Spleen (tissue), 11 donors: ENCODE results near the gene SAAL1. TPM values are rescaled to one million over a fixed set of nuclear protein-coding genes. Genes with fewer than 3 reads are reported as not detected.

Experiments used
- DNase-seq: peaks from one replicate; pipeline ENCODE4 v3.0.0-alpha.2; 2020
- H3K27ac ChIP-seq, 8 donors: fragments of 200-600 bp; sonication (generic) in 7 of 8; 1 replicate in 4 of 8; 2 replicates in 4 of 8; pipeline versions ENCODE4 v1.5.0 to v1.8.0; 2016 to 2021; ENCODE audit warnings: inconsistent platforms in 4 of 8, mild to moderate bottlenecking in 4 of 8, moderate library complexity in 1 of 8
- H3K27me3 ChIP-seq, 7 donors: fragments of 200-600 bp; sonication (generic) in 6 of 7; replicated peaks in 1 of 7; 1 replicate in 4 of 7; 2 replicates in 3 of 7; pipeline versions ENCODE4 v1.5.0 to v1.8.0; 2016 to 2021; ENCODE audit warnings: inconsistent platforms in 3 of 7, mild to moderate bottlenecking in 1 of 7
- H3K36me3 ChIP-seq, 6 donors: fragments of 200-600 bp; sonication (generic) in 5 of 6; 1 replicate in 4 of 6; 2 replicates in 2 of 6; pipeline versions ENCODE4 v1.5.0 to v1.8.0; 2016 to 2021; ENCODE audit warnings: inconsistent platforms in 2 of 6
- H3K4me1 ChIP-seq, 6 donors: fragments of 200-600 bp; sonication (generic) in 5 of 6; 1 replicate in 3 of 6; 2 replicates in 3 of 6; pipeline versions ENCODE4 v1.5.0 to v1.8.0; 2016 to 2021; ENCODE audit warnings: inconsistent platforms in 3 of 6
- H3K4me3 ChIP-seq, 8 donors: fragments of 200-600 bp; sonication (generic) in 7 of 8; 1 replicate in 4 of 8; 2 replicates in 4 of 8; pipeline versions ENCODE4 v1.5.0 to v1.8.0; 2016 to 2021; ENCODE audit warnings: inconsistent platforms in 4 of 8, mild to moderate bottlenecking in 4 of 8, moderate library complexity in 2 of 8
- H3K9me3 ChIP-seq, 8 donors: fragments of 200-600 bp; sonication (generic) in 7 of 8; 1 replicate in 4 of 8; 2 replicates in 4 of 8; pipeline versions ENCODE4 v1.5.0 to v1.8.0; 2016 to 2021; ENCODE audit warnings: inconsistent platforms in 4 of 8
- POLR2A ChIP-seq, 3 donors: fragments of 450-650 bp; IDR thresholded peaks; one replicate each; pipeline ENCODE4 v1.5.1; 2017; ENCODE audit warnings: antibody characterized with exemption in 3 of 3, mild to moderate bottlenecking in 1 of 3
- POLR2AphosphoS5 ChIP-seq, 3 donors: sonication (generic); formaldehyde crosslinking; IDR thresholded peaks; one replicate each; pipeline ENCODE4 v1.5.1; 2017; ENCODE audit warnings: antibody characterized with exemption in 3 of 3
- WGBS, 5 donors: extraction: QIAGEN DNeasy Blood & Tissue Kit in 3 of 5; methylation state at CpG; one replicate each; pipeline versions ENCODE4 v1.1.5 to v1.1.7; 2013 to 2018; 5-methylcytosine and 5-hydroxymethylcytosine counted together
- intact Hi-C: fragments of 100-400 bp; cut with DNase I; formaldehyde crosslinking; loops from one replicate; pipeline ENCODE4 v1.15.0; 2023; ENCODE audit warnings: low total_unique reads
- polyA plus RNA-seq, 3 donors: library from polyadenylated mRNA; stranded (reverse); fragments of 200-250 nt; gene quantifications; one replicate each; pipeline ENCODE4 v1.2.1, GENCODE V29; 2013
- small RNA-seq, 4 donors: library from RNA; depleted of rRNA; stranded (forward); fragments of <200 nt; gene quantifications; one replicate each; pipeline ENCODE3, GENCODE V24; 2016
- total RNA-seq, 7 donors: library from RNA; depleted of rRNA in 3 of 7; stranded (reverse); fragments of >200 nt in 3 of 7; fragmentation: NEBNext Ultra II Directional in 4 of 7; extraction: Animal tissue kit (Norgen Biotek cat#: 25700) in 4 of 7; gene quantifications; one replicate each; pipeline versions ENCODE4 v1.1.0 to v1.2.1, GENCODE V29; 2016 to 2021
- TF ChIP-seq, protein P1 (sequence below), 11 experiments: fragments of 200-600 bp in 7 of 11; fragments of 450-650 bp in 4 of 11; sonication (generic) in 4 of 11; IDR thresholded peaks in 8 of 11; conservative IDR thresholded peaks in 3 of 11; 1 replicate in 7 of 11; 2 replicates in 4 of 11; pipeline versions ENCODE4 v1.4.0 to v1.8.0; 2016 to 2021; ENCODE audit warnings: antibody characterized with exemption in 11 of 11, inconsistent platforms in 4 of 11, mild to moderate bottlenecking in 1 of 11
- donor health status: healthy with polysubstance abuse.
- donor health status: DM: no; HTN: no; CAD: no; lungs with moderate emphysema.
- donor health status: DM: no; HTN: no; CAD: no.
- donor health status: Bipolar disorder and iron deficiency.
- donor health status: healthy.
- donor health status: DM: no; HTN: no; CAD: no.
- donor health status: DM: yes; HTN: yes; CAD: no.

The SAAL1 gene
- total and polyA plus RNA-seq, 10 donors, result 12.7 to 26.9 (median 15.2) TPM

DNA sequence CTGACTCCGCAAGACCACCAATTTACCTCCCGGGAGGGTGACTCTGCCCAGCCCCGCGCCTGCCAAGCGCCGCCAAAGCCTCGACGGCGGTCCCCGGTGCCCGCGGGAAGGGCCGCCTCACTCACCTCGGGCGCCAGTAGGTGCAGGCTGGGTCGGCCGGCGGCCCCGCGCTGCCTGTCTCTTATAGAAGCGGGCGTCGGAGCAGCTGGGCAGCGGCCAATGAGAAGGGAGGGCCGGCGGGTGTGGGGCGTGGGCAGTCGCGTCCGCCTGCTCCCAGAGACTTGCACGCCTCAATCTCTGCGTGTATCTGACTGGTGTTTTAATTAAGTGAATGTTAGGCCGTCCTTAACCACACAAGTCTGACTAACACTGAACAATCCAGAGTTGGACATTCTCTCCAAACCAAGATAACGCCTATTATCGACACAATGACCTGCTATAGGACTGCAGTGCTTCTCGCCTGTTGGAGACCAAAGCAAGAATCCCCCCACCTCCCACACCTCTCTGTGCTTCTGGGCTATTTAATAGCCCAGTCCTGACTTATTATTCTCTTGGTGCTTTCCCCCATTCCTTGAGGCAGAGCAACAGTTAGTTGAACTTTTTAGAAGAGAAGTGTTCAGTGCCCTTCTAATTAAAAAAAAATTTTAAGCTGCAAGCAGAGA is 59.6 kb downstream of the SAAL1 start, which contains the start of gene TPH1:
Gene TPH1, minus strand, starts transcription at position 154 of the 662 bp plus-strand sequence. CDS start 5,507 bp downstream, outside the sequence.
- intact Hi-C loops, result no loop called here
- Histone ChIP-seq H3K4me1 (no peaks in the 10 kb centered on the region), H3K27me3 (peaks cover 0 to 43% (median 10%) of the 10 kb centered on the region in 7 donors), H3K9me3 (peaks cover 0 to 5% (median 0%) of the 10 kb centered on the region in 8 donors), H3K4me3 (peak within 1 kb of the TSS in 1 of 8 donors; percentile 13), H3K27ac (no peak within 1 kb of the TSS), H3K36me3 (no peaks in the 10 kb centered on the region)
- TF ChIP-seq, protein P1, sequence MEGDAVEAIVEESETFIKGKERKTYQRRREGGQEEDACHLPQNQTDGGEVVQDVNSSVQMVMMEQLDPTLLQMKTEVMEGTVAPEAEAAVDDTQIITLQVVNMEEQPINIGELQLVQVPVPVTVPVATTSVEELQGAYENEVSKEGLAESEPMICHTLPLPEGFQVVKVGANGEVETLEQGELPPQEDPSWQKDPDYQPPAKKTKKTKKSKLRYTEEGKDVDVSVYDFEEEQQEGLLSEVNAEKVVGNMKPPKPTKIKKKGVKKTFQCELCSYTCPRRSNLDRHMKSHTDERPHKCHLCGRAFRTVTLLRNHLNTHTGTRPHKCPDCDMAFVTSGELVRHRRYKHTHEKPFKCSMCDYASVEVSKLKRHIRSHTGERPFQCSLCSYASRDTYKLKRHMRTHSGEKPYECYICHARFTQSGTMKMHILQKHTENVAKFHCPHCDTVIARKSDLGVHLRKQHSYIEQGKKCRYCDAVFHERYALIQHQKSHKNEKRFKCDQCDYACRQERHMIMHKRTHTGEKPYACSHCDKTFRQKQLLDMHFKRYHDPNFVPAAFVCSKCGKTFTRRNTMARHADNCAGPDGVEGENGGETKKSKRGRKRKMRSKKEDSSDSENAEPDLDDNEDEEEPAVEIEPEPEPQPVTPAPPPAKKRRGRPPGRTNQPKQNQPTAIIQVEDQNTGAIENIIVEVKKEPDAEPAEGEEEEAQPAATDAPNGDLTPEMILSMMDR (IDR thresholded peaks at IDR 0.05 in 8 of 11, conservative IDR thresholded peaks at IDR 0.05 in 3 of 11), result no peak
- no peak for TF ChIP-seq POLR2A (IDR thresholded peaks at IDR 0.05)
- peak in 1 of 3 donors; percentile 14 for TF ChIP-seq POLR2AphosphoS5 (IDR thresholded peaks at IDR 0.05)
- 14 to 28% (median 19%) methylated on average over 21 to 36 of the region's 36 CpGs for WGBS, 5 donors
- no peak for DNase-seq

DNA sequence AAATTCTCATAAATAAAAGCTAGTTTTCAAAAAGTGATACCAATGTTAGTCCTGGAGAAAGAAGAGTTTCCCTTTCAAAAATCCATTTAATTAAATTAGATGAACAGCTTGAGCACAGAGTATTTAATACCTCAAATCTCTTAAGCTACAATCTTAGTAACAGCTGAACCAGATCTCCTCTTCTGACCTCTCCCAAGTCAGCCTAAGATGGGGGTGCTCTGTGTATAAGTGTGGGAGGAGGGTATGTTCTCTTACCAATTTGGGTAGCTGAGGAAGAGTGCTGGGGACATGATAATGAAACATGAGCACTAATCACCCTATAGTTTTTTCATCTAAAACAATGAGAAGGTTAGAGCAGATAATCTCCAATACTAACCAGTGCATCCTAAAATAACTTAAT is 69.4 kb downstream of the SAAL1 start:
- no peak overlapping the region for H3K4me3 ChIP-seq
- intact Hi-C loops, result no loop called here
- no peak for DNase-seq
- no peaks in the 10 kb centered on the region for H3K4me1 ChIP-seq
- no peaks in the 10 kb centered on the region for H3K27me3 ChIP-seq
- H3K27ac ChIP-seq, result no peak overlapping the region
- H3K36me3 ChIP-seq, result no peaks in the 10 kb centered on the region
- TF ChIP-seq POLR2AphosphoS5 (IDR thresholded peaks at IDR 0.05), result no peak
- no peak for TF ChIP-seq POLR2A (IDR thresholded peaks at IDR 0.05)
- TF ChIP-seq, protein P1 (IDR thresholded peaks at IDR 0.05 in 8 of 11, conservative IDR thresholded peaks at IDR 0.05 in 3 of 11), result no peak
- H3K9me3 ChIP-seq, result no peaks in the 10 kb centered on the region

Small RNAs within 50 kb of the gene (small RNA-seq; reads per million reads assigned to genes)
- gene HIGD1AP5, result 0 reads per million in 4 donors

Other genes starting within 250 kb of the SAAL1 start
- 10 to 100 TPM; 29.0 to 43.9 (median 35.9) TPM for gene SERGEF, start 93.0 kb downstream of the SAAL1 start, total RNA-seq
- gene SERGEF, start 93.0 kb downstream of the SAAL1 start, polyA plus RNA-seq, result 10 to 100 TPM; 46.6 to 55.5 (median 55.1) TPM
- 1 to 10 TPM in 3 of 7 donors, under 1 TPM in 4; 0.59 to 1.9 (median 0.94) TPM for gene TPH1, start 59.8 kb downstream of the SAAL1 start, total RNA-seq
- under 1 TPM; 0.21 to 0.70 (median 0.38) TPM for gene TPH1, start 59.8 kb downstream of the SAAL1 start, polyA plus RNA-seq
- not detected for gene MRGPRX3, start 26.5 kb upstream of the SAAL1 start, total RNA-seq
- gene MRGPRX3, start 26.5 kb upstream of the SAAL1 start, polyA plus RNA-seq, result not detected
- not detected for gene MRGPRX4, start 66.8 kb upstream of the SAAL1 start, total RNA-seq
- not detected for gene MRGPRX4, start 66.8 kb upstream of the SAAL1 start, polyA plus RNA-seq
- gene SAA4, start 130.7 kb upstream of the SAAL1 start, total RNA-seq, result not detected
- under 1 TPM in 1 of 3 donors, not detected in 2; 0.22 TPM for gene SAA4, start 130.7 kb upstream of the SAAL1 start, polyA plus RNA-seq
- gene SAA2, start 142.6 kb upstream of the SAAL1 start, total RNA-seq, result 1 to 10 TPM in 1 of 7 donors, under 1 TPM in 1, not detected in 5; 0.49 to 3.2 TPM
- gene SAA2, start 142.6 kb upstream of the SAAL1 start, polyA plus RNA-seq, result 10 to 100 TPM in 1 of 3 donors, under 1 TPM in 2; 0.19 to 13.1 (median 0.50) TPM
- gene SAA1, start 160.2 kb upstream of the SAAL1 start, total RNA-seq, result 1 to 10 TPM in 5 of 7 donors, not detected in 2; 1.0 to 5.6 (median 2.7) TPM
- 10 to 100 TPM in 2 of 3 donors, 1 to 10 TPM in 1; 5.4 to 84.3 (median 69.3) TPM for gene SAA1, start 160.2 kb upstream of the SAAL1 start, polyA plus RNA-seq
- 10 to 100 TPM; 25.9 to 35.7 (median 30.0) TPM for gene HPS5, start 216.1 kb upstream of the SAAL1 start, total RNA-seq
- gene HPS5, start 216.1 kb upstream of the SAAL1 start, polyA plus RNA-seq, result 10 to 100 TPM; 10.3 to 14.1 (median 11.1) TPM
- 10 to 100 TPM; 39.6 to 65.4 (median 52.0) TPM for gene GTF2H1, start 216.5 kb upstream of the SAAL1 start, total RNA-seq
- gene GTF2H1, start 216.5 kb upstream of the SAAL1 start, polyA plus RNA-seq, result 10 to 100 TPM; 18.1 to 25.1 (median 20.2) TPM